CD4-positive, alpha-beta T cell treated with Interleukin-17A for 4 hours (primary cell): ENCODE data around the gene PTCHD4.
"Not testable (repeated sequence)": the region's sequence is repeated elsewhere in the genome, so short reads cannot be mapped to it uniquely, and the experiment has no call there.

Experiments used
- DNase-seq: peaks from one replicate; pipeline ENCODE4 v3.0.0-alpha.2; 2020; ENCODE audit warnings: mixed read lengths

The PTCHD4 gene

GRCh38 chr6:48111143-48111506 is at the start of gene PTCHD4:
PTCHD4 (minus strand) TSS chr6:48111197; CDS start chr6:48068957, 42,240 bp downstream.
- no peak for DNase-seq

GRCh38 chr6:48151142-48151541 is 40.1 kb upstream of the PTCHD4 start:
- DNase-seq: no peak

- no peak for DNase-seq
Observed at GRCh38 chr6:48150701-48151100, 39.7 kb upstream of the PTCHD4 start.

GRCh38 chr6:48147051-48147450 is 36.1 kb upstream of the PTCHD4 start:
- DNase-seq: no peak

GRCh38 chr6:48144021-48144420 is 33.0 kb upstream of the PTCHD4 start:
- DNase-seq: no peak

- no peak for DNase-seq
Observed at GRCh38 chr6:48141975-48142374, 31.0 kb upstream of the PTCHD4 start.

GRCh38 chr6:48139818-48140614 is 29.0 kb upstream of the PTCHD4 start:
- no peak for DNase-seq

GRCh38 chr6:48136856-48137255 is 25.9 kb upstream of the PTCHD4 start:
- no peak for DNase-seq

GRCh38 chr6:48135323-48136084 is 24.5 kb upstream of the PTCHD4 start:
- no peak for DNase-seq

- no peak for DNase-seq
Observed at GRCh38 chr6:48134246-48134645, 23.2 kb upstream of the PTCHD4 start.

GRCh38 chr6:48123601-48124000 is 12.6 kb upstream of the PTCHD4 start:
- DNase-seq: no peak

- not testable (repeated sequence) for DNase-seq
Observed at GRCh38 chr6:48121983-48122749, 11.2 kb upstream of the PTCHD4 start.

GRCh38 chr6:48116699-48117645 is 6.0 kb upstream of the PTCHD4 start:
- no peak for DNase-seq

GRCh38 chr6:48113130-48113529 is 2.1 kb upstream of the PTCHD4 start:
- no peak for DNase-seq

GRCh38 chr6:48111575-48111974 is 578 bp upstream of the PTCHD4 start:
- DNase-seq: no peak

GRCh38 chr6:48110436-48111142 is 408 bp downstream of the PTCHD4 start:
- DNase-seq: no peak

- no peak for DNase-seq
Observed at GRCh38 chr6:48109944-48110343, 1.1 kb downstream of the PTCHD4 start.

- DNase-seq: not testable (repeated sequence)
Observed at GRCh38 chr6:48102476-48103195, 8.4 kb downstream of the PTCHD4 start.

- DNase-seq: no peak
Observed at GRCh38 chr6:48101290-48101689, 9.7 kb downstream of the PTCHD4 start.

- DNase-seq: no peak
Observed at GRCh38 chr6:48100588-48100895, 10.5 kb downstream of the PTCHD4 start.
